Breast epithelium (tissue), 3 donors: ENCODE results near the gene ACOX3.

ENCODE experiments used
- POLR2A ChIP-seq: fragments of 450-650 bp; IDR thresholded peaks from one replicate; pipeline ENCODE4 v1.6.1; 2016; ENCODE audit warnings: antibody characterized with exemption, mild to moderate bottlenecking, moderate library complexity
- POLR2AphosphoS5 ChIP-seq, 3 donors: sonication (generic); formaldehyde crosslinking; IDR thresholded peaks; one replicate each; pipeline ENCODE4 v1.6.1; 2017; ENCODE audit warnings: antibody characterized with exemption in 3 of 3

DNA sequence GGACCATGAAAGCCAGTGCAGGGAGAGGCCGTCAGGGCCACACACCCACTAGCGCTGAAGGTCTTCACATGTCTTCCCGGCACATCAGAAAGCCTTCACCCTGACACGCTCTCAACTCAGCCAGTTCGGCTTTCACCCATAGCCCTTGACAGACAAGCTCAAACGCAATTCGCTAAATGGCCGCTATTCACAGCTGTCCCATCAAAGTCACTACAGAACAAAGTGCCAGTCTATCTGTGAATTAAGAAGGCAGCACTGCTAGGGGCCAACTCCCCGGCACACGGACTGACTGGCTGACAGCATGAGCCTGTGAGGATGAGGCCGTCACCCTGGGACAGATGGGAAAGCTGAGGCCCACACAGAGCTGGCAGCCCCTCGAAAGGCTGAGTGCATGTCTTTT lies 45.7 kb downstream of the ACOX3 start:
- TF ChIP-seq POLR2A (no peak), POLR2AphosphoS5 (IDR thresholded peaks at IDR 0.05) (no peak)
